Measurements from ENCODE around the gene NEK6.

NEK6 gene

GRCh38 chr9:124321935-124322334 is 64.2 kb downstream of the NEK6 start:
- ATAC-seq = no peak
- DNase-seq = no peak

GRCh38 chr9:124322618-124323432 is 65.1 kb downstream of the NEK6 start:
- ATAC-seq = no peak
- no peak for DNase-seq

GRCh38 chr9:124323904-124324303 is 66.2 kb downstream of the NEK6 start:
- no peak for DNase-seq

GRCh38 chr9:124325816-124326215 is 68.1 kb downstream of the NEK6 start:
- DNase-seq = no peak
- no peak for ATAC-seq

More at GRCh38 chr9:124323904-124324303, 66.2 kb downstream of the NEK6 start:
- no peak for ATAC-seq

GRCh38 chr9:124326378-124326777 is 68.6 kb downstream of the NEK6 start:
- ATAC-seq (no peak), DNase-seq (no peak)

GRCh38 chr9:124327491-124327890 is 69.7 kb downstream of the NEK6 start:
- ATAC-seq (no peak), DNase-seq (no peak)

GRCh38 chr9:124328285-124328684 is 70.5 kb downstream of the NEK6 start:
- no peak for DNase-seq
- no peak for ATAC-seq

- ATAC-seq = no peak
- no peak for DNase-seq
These were observed 71.5 kb downstream of the NEK6 start for GRCh38 chr9:124329206-124329792.

- DNase-seq = no peak
- no peak for ATAC-seq
These were observed 72.4 kb downstream of the NEK6 start for GRCh38 chr9:124330011-124330697.

- ATAC-seq (no peak), DNase-seq (no peak)
These were observed 73.8 kb downstream of the NEK6 start for GRCh38 chr9:124331580-124331979.

- no peak for DNase-seq
- no peak for ATAC-seq
These were observed 74.8 kb downstream of the NEK6 start for GRCh38 chr9:124332361-124333202.

GRCh38 chr9:124333203-124333579 is 75.4 kb downstream of the NEK6 start:
- ATAC-seq (no peak), DNase-seq (no peak)

GRCh38 chr9:124334568-124335319 is 77.0 kb downstream of the NEK6 start:
- ATAC-seq (no peak), DNase-seq (no peak)

- DNase-seq = no peak
- ATAC-seq = no peak
These were observed 77.6 kb downstream of the NEK6 start for GRCh38 chr9:124335320-124335707.

GRCh38 chr9:124337562-124337961 is 79.8 kb downstream of the NEK6 start:
- no peak for ATAC-seq
- DNase-seq = no peak

GRCh38 chr9:124339603-124340146 is 81.9 kb downstream of the NEK6 start:
- ATAC-seq (no peak), DNase-seq (no peak)

- ATAC-seq (no peak), DNase-seq (no peak)
These were observed 82.7 kb downstream of the NEK6 start for GRCh38 chr9:124340219-124341069.

- ATAC-seq = no peak
- no peak for DNase-seq
These were observed 83.9 kb downstream of the NEK6 start for GRCh38 chr9:124341455-124342170.

- ATAC-seq = no peak
- DNase-seq = no peak
These were observed 84.6 kb downstream of the NEK6 start for GRCh38 chr9:124342402-124342775.
